Measurements from ENCODE around the gene BCAP29. TPM values are rescaled to one million over a fixed set of nuclear protein-coding genes. Genes with fewer than 3 reads are reported as not detected.

BCAP29 gene
- total RNA-seq, 1 donor from 2014 or later = 24.9 TPM

GRCh38 chr7:107582875-107583274 is 2.8 kb downstream of the BCAP29 start:
- no peak overlapping the region for H3K4me3 Mint-ChIP-seq
- ChIA-PET CTCF (interaction anchor here (0.8 kb wide), 1 partner anchor 160 kb away, joined by 3 read pairs; no protein-coding TSS in a partner anchor), POLR2A (no interaction called here)
- no peak for ATAC-seq (ENCODE audit: low read depth)
- no peak for TF ChIP-seq CTCF (IDR thresholded peaks at IDR 0.05)
- H3K4me1 Mint-ChIP-seq = peaks cover 23% of the 10 kb centered on the region
- peaks cover 27% of the 10 kb centered on the region for H3K36me3 Mint-ChIP-seq (ENCODE audit: low read depth)
- intact Hi-C loops (cut with micrococcal nuclease) = no loop called here
- no peak for DNase-seq
- no peaks in the 10 kb centered on the region for H3K27me3 Mint-ChIP-seq
- H3K27ac Mint-ChIP-seq = no peak overlapping the region
- H3K9me3 Mint-ChIP-seq = no peaks in the 10 kb centered on the region

- DNase-seq = no peak
- intact Hi-C loops (cut with micrococcal nuclease) = no loop called here
- H3K27me3 Mint-ChIP-seq = no peaks in the 10 kb centered on the region
- ATAC-seq (ENCODE audit: low read depth) = no peak
- ChIA-PET POLR2A (no interaction called here), CTCF (no interaction called here)
- no peak for TF ChIP-seq CTCF (IDR thresholded peaks at IDR 0.05)
- peaks cover 21% of the 10 kb centered on the region for H3K4me1 Mint-ChIP-seq
- no peak overlapping the region for H3K4me3 Mint-ChIP-seq
- H3K27ac Mint-ChIP-seq = no peak overlapping the region
- H3K36me3 Mint-ChIP-seq (ENCODE audit: low read depth) = peaks cover 34% of the 10 kb centered on the region
- no peaks in the 10 kb centered on the region for H3K9me3 Mint-ChIP-seq
Observed at GRCh38 chr7:107584716-107585115, 4.7 kb downstream of the BCAP29 start.

- Mint-ChIP-seq H3K4me1 (no peaks in the 10 kb centered on the region), H3K9me3 (no peaks in the 10 kb centered on the region), H3K4me3 (no peak overlapping the region), H3K36me3 (ENCODE audit: low read depth) (peaks cover 34% of the 10 kb centered on the region), H3K27me3 (no peaks in the 10 kb centered on the region), H3K27ac (no peak overlapping the region)
- no peak for DNase-seq
- no peak for ATAC-seq (ENCODE audit: low read depth)
- CTCF ChIA-PET = no interaction called here
- intact Hi-C loops (cut with micrococcal nuclease) = no loop called here
- POLR2A ChIA-PET = no interaction called here
- no peak for TF ChIP-seq CTCF (IDR thresholded peaks at IDR 0.05)
Observed at GRCh38 chr7:107588529-107589130, 8.6 kb downstream of the BCAP29 start.

GRCh38 chr7:107591421-107591820 is 11.4 kb downstream of the BCAP29 start:
- DNase-seq = no peak
- H3K27me3 Mint-ChIP-seq = no peaks in the 10 kb centered on the region
- no peak overlapping the region for H3K4me3 Mint-ChIP-seq
- H3K4me1 Mint-ChIP-seq = no peaks in the 10 kb centered on the region
- TF ChIP-seq CTCF (IDR thresholded peaks at IDR 0.05) = no peak
- no peak overlapping the region for H3K27ac Mint-ChIP-seq
- no peaks in the 10 kb centered on the region for H3K9me3 Mint-ChIP-seq
- ChIA-PET CTCF (no interaction called here), POLR2A (no interaction called here)
- H3K36me3 Mint-ChIP-seq (ENCODE audit: low read depth) = peaks cover 36% of the 10 kb centered on the region
- no peak for ATAC-seq (ENCODE audit: low read depth)
- intact Hi-C loops (cut with micrococcal nuclease) = no loop called here

- DNase-seq = no peak
- no peak overlapping the region for H3K4me3 Mint-ChIP-seq
- ChIA-PET POLR2A (no interaction called here), CTCF (no interaction called here)
- no peak overlapping the region for H3K27ac Mint-ChIP-seq
- ATAC-seq (ENCODE audit: low read depth) = no peak
- H3K4me1 Mint-ChIP-seq = no peaks in the 10 kb centered on the region
- TF ChIP-seq CTCF (IDR thresholded peaks at IDR 0.05) = no peak
- H3K36me3 Mint-ChIP-seq (ENCODE audit: low read depth) = peaks cover 40% of the 10 kb centered on the region
- no peaks in the 10 kb centered on the region for H3K27me3 Mint-ChIP-seq
- intact Hi-C loops (cut with micrococcal nuclease) = no loop called here
- no peaks in the 10 kb centered on the region for H3K9me3 Mint-ChIP-seq
Observed at GRCh38 chr7:107592361-107593024, 12.4 kb downstream of the BCAP29 start.

Data from activated B cell treated with CpG ODN at 0.5 μM for 24 hours (primary cell).